Stimulated activated CD4-positive, alpha-beta T cell treated with anti-CD3 and anti-CD28 coated beads, Interleukin-4, amount 100 ng/mL, for 1 hour (primary cell): ENCODE data around the gene GAD1.

ENCODE experiments used
- DNase-seq: peaks from one replicate; pipeline ENCODE4 v3.0.0-alpha.2; 2020

GAD1 gene

GRCh38 chr2:170897108-170897507 is 80.4 kb downstream of the GAD1 start:
- DNase-seq, result no peak

DNA sequence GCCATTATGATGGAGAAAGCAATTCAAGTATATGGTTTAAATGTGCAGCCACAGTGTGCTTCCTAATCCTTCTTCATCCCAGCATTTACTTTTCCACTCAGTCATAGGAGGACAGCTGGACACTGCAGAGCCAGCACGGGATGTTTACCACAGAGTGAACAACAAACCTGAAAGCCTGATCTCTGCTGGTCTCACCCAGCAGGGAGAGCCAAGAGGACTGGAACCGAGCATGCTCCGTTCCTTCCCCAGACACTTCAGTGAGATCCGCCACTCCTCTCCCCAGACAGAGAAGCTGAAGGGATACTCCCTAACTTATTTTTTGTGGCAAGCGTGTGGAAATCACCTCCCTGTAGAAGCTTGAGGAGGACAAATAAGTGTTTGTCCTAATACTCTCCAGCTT is 89.2 kb downstream of the GAD1 start:
- no peak for DNase-seq
